PC-9 (cell line): ENCODE measurements around the gene RAB7B. TPM values are rescaled to one million over a fixed set of nuclear protein-coding genes. Genes with fewer than 3 reads are reported as not detected.
A peak's percentile ranks its signal among the peaks of the same experiment; 100 is the strongest.

Experiments used
- BruUV-seq: library from RNA; stranded (reverse); fragments of 400-500 nt; replicated peaks from 2 replicates; lab custom pipeline; 2021; lab: Mats Ljungman, UMichigan
- CTCF ChIA-PET: fragments of 300-600 bp; sonication (Branson Sonifier 250); formaldehyde crosslinking; loops from one replicate; lab custom pipeline; 2022; ENCODE audit warnings: antibody characterized with exemption; lab: Charles Lee
- POLR2A ChIA-PET: fragments of 300-600 bp; sonication (Branson Sonifier 250); formaldehyde crosslinking; loops from one replicate; lab custom pipeline; 2022; ENCODE audit warnings: antibody characterized with exemption; ENCODE audit not compliant: unreplicated experiment; lab: Charles Lee
- DNase-seq, 2 experiments: peaks; one replicate each; pipeline versions ENCODE4 v3.0.0 to v3.0.0-alpha.2; 2015 to 2022; ENCODE audit warnings: mixed read lengths in 1 of 2
- H2AFZ ChIP-seq: fragments of 200-600 bp; sonication (generic); 2 replicates; pipeline ENCODE4 v1.8.1; 2017; ENCODE audit warnings: antibody characterized with exemption
- H3F3A ChIP-seq: fragments of 200-600 bp; sonication (generic); 2 replicates; pipeline ENCODE4 v1.8.1; 2017; ENCODE audit warnings: antibody characterized with exemption, mild to moderate bottlenecking, low read depth; ENCODE audit not compliant: insufficient read depth
- H3K27ac ChIP-seq: fragments of 200-600 bp; sonication (generic); 2 replicates; pipeline ENCODE4 v1.6.1; 2016; ENCODE audit warnings: mixed run types
- H3K27me3 ChIP-seq: fragments of 200-600 bp; sonication (generic); 2 replicates; pipeline ENCODE4 v1.6.1; 2016; ENCODE audit warnings: low read depth, mixed run types; ENCODE audit not compliant: insufficient read depth
- H3K36me3 ChIP-seq: fragments of 200-600 bp; sonication (generic); 2 replicates; pipeline ENCODE4 v1.6.1; 2016; ENCODE audit warnings: low read depth, mixed run types
- H3K4me1 ChIP-seq: fragments of 200-600 bp; sonication (generic); replicated peaks from 2 replicates; pipeline ENCODE4 v1.6.1; 2016; ENCODE audit warnings: mixed run types; ENCODE audit not compliant: insufficient read depth
- H3K4me2 ChIP-seq: fragments of 200-600 bp; sonication (generic); 2 replicates; pipeline ENCODE4 v1.6.1; 2017; ENCODE audit warnings: mixed run types
- H3K4me3 ChIP-seq: fragments of 200-600 bp; sonication (generic); 2 replicates; pipeline ENCODE4 v1.6.1; 2016; ENCODE audit warnings: mixed run types
- H3K79me2 ChIP-seq: fragments of 200-600 bp; sonication (generic); 2 replicates; pipeline ENCODE4 v1.6.1; 2017; ENCODE audit warnings: low read depth, mixed run types
- H3K9me2 ChIP-seq: fragments of 200-600 bp; sonication (generic); 2 replicates; pipeline ENCODE4 v1.8.1; 2017; ENCODE audit warnings: mild to moderate bottlenecking; ENCODE audit not compliant: insufficient read depth
- H3K9me3 ChIP-seq: fragments of 200-600 bp; sonication (generic); 2 replicates; pipeline ENCODE4 v1.8.1; 2016; ENCODE audit warnings: low read depth; ENCODE audit not compliant: insufficient read depth
- H4K20me1 ChIP-seq: fragments of 200-600 bp; sonication (generic); 2 replicates; pipeline ENCODE4 v1.8.1; 2017; ENCODE audit not compliant: insufficient read depth
- CTCF ChIP-seq: fragments of 200-600 bp; sonication (generic); conservative IDR thresholded peaks from 2 replicates; pipeline ENCODE4 v1.6.1; 2017; ENCODE audit warnings: mixed run types, antibody characterized with exemption, mild to moderate bottlenecking, moderate library complexity
- EZH2 ChIP-seq: fragments of 200-600 bp; sonication (generic); IDR thresholded peaks from 2 replicates; pipeline ENCODE4 v1.8.0; 2017; ENCODE audit warnings: antibody characterized with exemption, low read depth
- intact Hi-C: fragments of 100-400 bp; cut with micrococcal nuclease; formaldehyde crosslinking; loops from one replicate; pipeline ENCODE4 v1.10.0; 2022; ENCODE audit not compliant: unreplicated experiment
- total RNA-seq: library from RNA; stranded (reverse); gene quantifications from 2 replicates; pipeline ENCODE4 v1.2.3, GENCODE V29; 2021

The RAB7B gene
- total RNA-seq, 1 experiment from 2014 or later = not detected

GRCh38 chr1:205985330-205986005 is 17.7 kb downstream of the RAB7B start:
- Histone ChIP-seq H3K27me3 (no peaks in the 10 kb centered on the region), H3K36me3 (no peaks in the 10 kb centered on the region), H3K79me2 (no peaks in the 10 kb centered on the region), H3K4me3 (no peak overlapping the region), H3K4me1 (peaks cover 18% of the 10 kb centered on the region), H4K20me1 (no peaks in the 10 kb centered on the region), H3K27ac (no peak overlapping the region), H3K9me2 (no peaks in the 10 kb centered on the region), H3K4me2 (no peak overlapping the region), H2AFZ (no peak overlapping the region), H3F3A (peaks cover 15% of the 10 kb centered on the region), H3K9me3 (no peaks in the 10 kb centered on the region)
- TF ChIP-seq CTCF = no peak
- no peak for TF ChIP-seq EZH2
- intact Hi-C loops = loop anchor here (2.0 kb wide), 1 partner anchor 45 kb away; no protein-coding TSS in a partner anchor
- no peak for DNase-seq
- ChIA-PET POLR2A (no interaction called here), CTCF (interaction anchor here (0.7 to 1.3 kb wide), 4 partner anchors 8 to 174 kb away, joined by 4 to 9 read pairs (median 6); no protein-coding TSS in a partner anchor)
- no TSS peak for BruUV-seq

- no peak overlapping the region for H3K4me3 ChIP-seq
- H3K27ac ChIP-seq = no peak overlapping the region
Measured at GRCh38 chr1:205983925-205984725, 19.1 kb downstream of the RAB7B start.

More at GRCh38 chr1:205983925-205984725, 19.1 kb downstream of the RAB7B start:
- H3K9me2 ChIP-seq = no peaks in the 10 kb centered on the region
- no peaks in the 10 kb centered on the region for H3K27me3 ChIP-seq
- BruUV-seq = no TSS peak
- intact Hi-C loops = loop anchor here (1.0 to 2.0 kb wide), 2 partner anchors 47 to 122 kb away; no protein-coding TSS in a partner anchor
- H3F3A ChIP-seq = peaks cover 15% of the 10 kb centered on the region
- no peaks in the 10 kb centered on the region for H4K20me1 ChIP-seq
- H2AFZ ChIP-seq = no peak overlapping the region
- DNase-seq = peak; percentile 59 to 91
- peaks cover 18% of the 10 kb centered on the region for H3K4me1 ChIP-seq
- H3K4me2 ChIP-seq = peak overlapping the region; percentile 50
- POLR2A ChIA-PET = no interaction called here
- no peaks in the 10 kb centered on the region for H3K79me2 ChIP-seq
- no peaks in the 10 kb centered on the region for H3K9me3 ChIP-seq
- TF ChIP-seq EZH2 (no peak), CTCF (peak; percentile 79)
- no peaks in the 10 kb centered on the region for H3K36me3 ChIP-seq
- CTCF ChIA-PET = interaction anchor here (0.6 to 1.5 kb wide), 3 partner anchors 46 to 1762 kb away, joined by 3 to 12 read pairs (median 3); no protein-coding TSS in a partner anchor
